Prostate gland (tissue), 2 donors: Measurements from ENCODE around the gene IFNGR1.

ENCODE experiments used
- CTCF ChIP-seq, 4 experiments: fragments of 200-600 bp in 2 of 4; fragments of 450-650 bp in 2 of 4; sonication (generic) in 2 of 4; IDR thresholded peaks; 1 replicate in 3 of 4; 2 replicates in 1 of 4; pipeline ENCODE4 v1.5.1; 2016 to 2019; ENCODE audit warnings: antibody characterized with exemption in 4 of 4, mild to moderate bottlenecking in 2 of 4, moderate library complexity in 2 of 4
- POLR2A ChIP-seq: fragments of 450-650 bp; IDR thresholded peaks from one replicate; pipeline ENCODE4 v1.6.1; 2016; ENCODE audit warnings: antibody characterized with exemption, mild to moderate bottlenecking
- POLR2AphosphoS5 ChIP-seq: sonication (generic); formaldehyde crosslinking; IDR thresholded peaks from one replicate; pipeline ENCODE4 v1.6.1; 2017; ENCODE audit warnings: antibody characterized with exemption

GRCh38 chr6:137213331-137213740 is 5.8 kb downstream of the IFNGR1 start:
- TF ChIP-seq CTCF (IDR thresholded peaks at IDR 0.05) = no peak
- no peak for TF ChIP-seq POLR2A
- TF ChIP-seq POLR2AphosphoS5 = no peak
